T-cell (primary cell): Measurements from ENCODE around the gene MYCBP. TPM values are rescaled to one million over a fixed set of nuclear protein-coding genes. Genes with fewer than 3 reads are reported as not detected.
"Not testable (repeated sequence)": the region's sequence is repeated elsewhere in the genome, so short reads cannot be mapped to it uniquely, and the experiment has no call there.

ENCODE experiments used
- ATAC-seq, 4 experiments: fragments of 200-7000 bp in 3 of 4; fragments of 150-1000 bp in 1 of 4; cut with Tn5 transposase; replicated peaks in 1 of 4; 1 replicate in 3 of 4; 2 replicates in 1 of 4; pipeline ENCODE4 v1.10.0; 2021; ENCODE audit warnings: moderate library complexity in 3 of 4, mild to moderate bottlenecking in 2 of 4, moderate number of reproducible peaks in 1 of 4
- CTCF ChIA-PET, 2 donors: fragments of 300-600 bp; sonication (Branson Sonifier 250); formaldehyde crosslinking; loops; one replicate each; lab custom pipeline; 2022; ENCODE audit warnings: antibody characterized with exemption in 2 of 2; lab: Charles Lee
- POLR2A ChIA-PET, 2 donors: fragments of 300-600 bp; sonication (Branson Sonifier 250); formaldehyde crosslinking; loops; one replicate each; lab custom pipeline; 2022; ENCODE audit warnings: antibody characterized with exemption in 2 of 2; lab: Charles Lee
- DNase-seq, 35 experiments: peaks; one replicate each; pipeline versions ENCODE4 v3.0.0 to v3.0.0-alpha.2; 2013 to 2023
- H3K27ac ChIP-seq: one replicate; pipeline ENCODE4 v1.5.1; 2013; ENCODE audit warnings: low read length
- H3K27me3 ChIP-seq, 2 experiments: replicated peaks in 1 of 2; 1 replicate in 1 of 2; 2 replicates in 1 of 2; pipeline versions ENCODE4 v1.6.1 to v1.7.0; 2013; ENCODE audit warnings: low read length in 1 of 2, mixed read lengths in 1 of 2; ENCODE audit not compliant: control insufficient read depth in 2 of 2, insufficient read depth in 2 of 2; ENCODE audit errors: extremely low read depth in 1 of 2
- H3K36me3 ChIP-seq, 2 donors: 1 replicate in 1 of 2; 2 replicates in 1 of 2; pipeline versions ENCODE4 v1.6.1 to v1.7.0; 2013; ENCODE audit warnings: low read length in 1 of 2; ENCODE audit not compliant: control insufficient read depth in 2 of 2, insufficient read depth in 1 of 2; ENCODE audit errors: extremely low read depth in 1 of 2
- H3K4me1 ChIP-seq, 2 experiments: 1 replicate in 1 of 2; 2 replicates in 1 of 2; pipeline versions ENCODE4 v1.6.1 to v1.7.0; 2013; ENCODE audit warnings: low read length in 2 of 2, mixed read lengths in 1 of 2; ENCODE audit not compliant: insufficient read depth in 2 of 2, control insufficient read depth in 1 of 2; ENCODE audit errors: extremely low read depth in 1 of 2
- H3K4me3 ChIP-seq, 2 donors: 1 replicate in 1 of 2; 2 replicates in 1 of 2; pipeline versions ENCODE4 v1.5.1 to v1.7.0; 2013; ENCODE audit warnings: mild to moderate bottlenecking in 2 of 2, low read length in 1 of 2, moderate library complexity in 1 of 2; ENCODE audit not compliant: control insufficient read depth in 1 of 2; ENCODE audit errors: extremely low read depth in 1 of 2
- H3K9me3 ChIP-seq: 2 replicates; pipeline ENCODE4 v1.7.0; 2013
- H3K27ac Mint-ChIP-seq, 2 donors: one replicate each; pipeline ENCODE4 v1.8.0; 2020 to 2021; ENCODE audit warnings: mild to moderate bottlenecking in 2 of 2, mixed read lengths in 2 of 2
- H3K27me3 Mint-ChIP-seq, 2 donors: one replicate each; pipeline ENCODE4 v1.8.0; 2021 to 2022; ENCODE audit warnings: mixed read lengths in 2 of 2
- H3K36me3 Mint-ChIP-seq: one replicate; pipeline ENCODE4 v1.8.0; 2021; ENCODE audit warnings: mixed read lengths
- H3K4me1 Mint-ChIP-seq, 3 donors: one replicate each; pipeline ENCODE4 v1.8.0; 2020 to 2022; ENCODE audit warnings: mixed read lengths in 3 of 3, mild to moderate bottlenecking in 1 of 3
- H3K4me3 Mint-ChIP-seq, 3 donors: one replicate each; pipeline ENCODE4 v1.8.0; 2020 to 2022; ENCODE audit warnings: mild to moderate bottlenecking in 3 of 3, mixed read lengths in 3 of 3, moderate library complexity in 3 of 3
- H3K9me3 Mint-ChIP-seq, 3 donors: one replicate each; pipeline ENCODE4 v1.8.0; 2020 to 2022; ENCODE audit warnings: mixed read lengths in 3 of 3
- WGBS: methylation state at CpG from one replicate; pipeline ENCODE4 v1.1.5; 2013; ENCODE audit warnings: missing lambda C conversion rate; ENCODE audit not compliant: insufficient coverage; 5-methylcytosine and 5-hydroxymethylcytosine counted together
- total RNA-seq, 35 experiments: library from RNA in 6 of 35; stranded (reverse) in 6 of 35; fragments of 120-200 nt in 1 of 35; gene quantifications; one replicate each; pipeline versions ENCODE4 v1.2.1 to v1.2.4 and lab custom pipeline; 2013 to 2026

The MYCBP gene
- total RNA-seq, 5 donors from 2014 or later (not counting 1 experiment from before 2014, with no cell fraction given) = 7.0 to 19.4 (median 17.2) TPM

- ChIA-PET CTCF (interaction anchor here in 1 of 2 donors (0.6 kb wide), 1 partner anchor 247 kb away, joined by 3 read pairs; no protein-coding TSS in a partner anchor), POLR2A (no interaction called here)
- Histone ChIP-seq H3K4me1 (no peaks in the 10 kb centered on the region), H3K4me3 (no peak overlapping the region), H3K36me3 (peaks cover 22 to 51% of the 10 kb centered on the region in 2 donors), H3K27me3 (no peaks in the 10 kb centered on the region), H3K9me3 (no peaks in the 10 kb centered on the region), H3K27ac (no peak overlapping the region)
- 91% methylated on average over 1 of the region's 2 CpGs for WGBS
- ATAC-seq (no peak), DNase-seq (no peak)
- Mint-ChIP-seq H3K27ac (peak overlapping the region; percentile 9 to 57), H3K36me3 (peaks cover 46% of the 10 kb centered on the region), H3K9me3 (peaks cover 0 to 3% (median 0%) of the 10 kb centered on the region in 3 donors), H3K27me3 (no peaks in the 10 kb centered on the region), H3K4me1 (peaks cover 13 to 24% (median 15%) of the 10 kb centered on the region in 3 donors), H3K4me3 (no peak overlapping the region)
Observed at GRCh38 chr1:38840281-38840680, 32.9 kb downstream of the MYCBP start.

- ChIA-PET POLR2A (interaction anchor here in 1 of 2 donors (0.6 kb wide), 2 partner anchors 915 to 1539 kb away, joined by 3 read pairs; no protein-coding TSS in a partner anchor), CTCF (interaction anchor here in 1 of 2 donors (0.6 kb wide), 1 partner anchor 253 kb away, joined by 3 read pairs; no protein-coding TSS in a partner anchor)
- 88% methylated on average over 3 of the region's 9 CpGs for WGBS
- Histone ChIP-seq H3K27me3 (no peaks in the 10 kb centered on the region), H3K4me3 (no peak overlapping the region), H3K36me3 (peaks cover 22 to 48% of the 10 kb centered on the region in 2 donors), H3K4me1 (no peaks in the 10 kb centered on the region), H3K27ac (no peak overlapping the region), H3K9me3 (no peaks in the 10 kb centered on the region)
- DNase-seq (no peak), ATAC-seq (no peak)
- H3K9me3 Mint-ChIP-seq = no peaks in the 10 kb centered on the region
- peaks cover 11 to 18% (median 14%) of the 10 kb centered on the region in 3 donors for H3K4me1 Mint-ChIP-seq
- H3K36me3 Mint-ChIP-seq = peaks cover 37% of the 10 kb centered on the region
- no peaks in the 10 kb centered on the region for H3K27me3 Mint-ChIP-seq
- H3K27ac Mint-ChIP-seq = no peak overlapping the region
- H3K4me3 Mint-ChIP-seq = no peak overlapping the region
Observed at GRCh38 chr1:38839363-38839762, 33.8 kb downstream of the MYCBP start.

GRCh38 chr1:38836316-38836715 is 36.8 kb downstream of the MYCBP start:
- H3K4me1 ChIP-seq, ATAC-seq, DNase-seq, H3K9me3 Mint-ChIP-seq, H3K27ac Mint-ChIP-seq, H3K27ac ChIP-seq, H3K9me3 ChIP-seq, H3K4me1 Mint-ChIP-seq, H3K27me3 ChIP-seq, POLR2A ChIA-PET, H3K4me3 ChIP-seq, H3K4me3 Mint-ChIP-seq: not testable (repeated sequence)
- Mint-ChIP-seq H3K36me3 (peaks cover 23% of the 10 kb centered on the region), H3K27me3 (peaks cover 2 to 11% of the 10 kb centered on the region in 2 donors)
- 95% methylated on average over 8 of the region's 10 CpGs for WGBS
- peaks cover 14 to 29% of the 10 kb centered on the region in 2 donors for H3K36me3 ChIP-seq
- CTCF ChIA-PET = interaction anchor here in 1 of 2 donors (0.6 kb wide), 2 partner anchors 160 to 1320 kb away, joined by 3 read pairs; no protein-coding TSS in a partner anchor

GRCh38 chr1:38834937-38835827 is 38.0 kb downstream of the MYCBP start:
- H3K36me3 ChIP-seq = peaks cover 9 to 19% of the 10 kb centered on the region in 2 donors
- CTCF ChIA-PET = interaction anchor here (0.5 to 1.6 kb wide), 9 partner anchors 8 to 908 kb away, joined by 3 to 8 read pairs (median 3); no protein-coding TSS in a partner anchor
- H3K27ac ChIP-seq = no peak overlapping the region
- H3K4me3 ChIP-seq = no peak overlapping the region
- H3K4me3 Mint-ChIP-seq = no peak overlapping the region
- no peak overlapping the region for H3K27ac Mint-ChIP-seq
- no peaks in the 10 kb centered on the region for H3K9me3 ChIP-seq
- POLR2A ChIA-PET = no interaction called here
- ATAC-seq (peak; percentile 69 to 83 (median 81)), DNase-seq (peak in 25 of 35 experiments; percentile 13 to 88 (median 32))
- H3K4me1 Mint-ChIP-seq = peaks cover 0 to 3% (median 2%) of the 10 kb centered on the region in 3 donors
- peaks cover 18% of the 10 kb centered on the region for H3K36me3 Mint-ChIP-seq
- no peaks in the 10 kb centered on the region for H3K9me3 Mint-ChIP-seq
- WGBS = no CpG with 5 or more reads among the region's 3 CpGs
- H3K27me3 ChIP-seq = peaks cover 2 to 11% of the 10 kb centered on the region in 2 experiments
- H3K27me3 Mint-ChIP-seq = peaks cover 11 to 17% of the 10 kb centered on the region in 2 donors
- H3K4me1 ChIP-seq = no peaks in the 10 kb centered on the region

GRCh38 chr1:38834221-38834782 is 38.8 kb downstream of the MYCBP start:
- ATAC-seq = no peak
- peaks cover 14% of the 10 kb centered on the region for H3K36me3 Mint-ChIP-seq
- H3K27ac Mint-ChIP-seq = no peak overlapping the region
- Histone ChIP-seq H3K4me3 (no peak overlapping the region), H3K36me3 (peaks cover 8 to 13% of the 10 kb centered on the region in 2 donors), H3K27me3 (peaks cover 2 to 13% of the 10 kb centered on the region in 2 experiments), H3K4me1 (no peaks in the 10 kb centered on the region), H3K27ac (no peak overlapping the region), H3K9me3 (no peaks in the 10 kb centered on the region)
- 80% methylated on average over 1 of the region's 3 CpGs for WGBS
- H3K27me3 Mint-ChIP-seq = peaks cover 16 to 23% of the 10 kb centered on the region in 2 donors
- no peak overlapping the region for H3K4me3 Mint-ChIP-seq
- ChIA-PET POLR2A (no interaction called here), CTCF (interaction anchor here (0.5 to 1.6 kb wide), 6 partner anchors 9 to 907 kb away, joined by 3 to 8 read pairs (median 4); no protein-coding TSS in a partner anchor)
- no peaks in the 10 kb centered on the region for H3K9me3 Mint-ChIP-seq
- H3K4me1 Mint-ChIP-seq = peaks cover 0 to 3% (median 2%) of the 10 kb centered on the region in 3 donors
- DNase-seq = no peak

- Mint-ChIP-seq H3K27me3 (peaks cover 16 to 27% of the 10 kb centered on the region in 2 donors), H3K4me3 (no peak overlapping the region), H3K36me3 (peaks cover 6% of the 10 kb centered on the region), H3K4me1 (peaks cover 0 to 3% (median 2%) of the 10 kb centered on the region in 3 donors), H3K9me3 (no peaks in the 10 kb centered on the region), H3K27ac (no peak overlapping the region)
- peaks cover 2 to 16% of the 10 kb centered on the region in 2 experiments for H3K27me3 ChIP-seq
- no peaks in the 10 kb centered on the region for H3K9me3 ChIP-seq
- no peak overlapping the region for H3K4me3 ChIP-seq
- ATAC-seq = no peak
- H3K27ac ChIP-seq = no peak overlapping the region
- ChIA-PET CTCF (interaction anchor here in 1 of 2 donors (0.6 kb wide), 1 partner anchor 9 kb away, joined by 4 read pairs; no protein-coding TSS in a partner anchor), POLR2A (no interaction called here)
- WGBS = 61% methylated on average over 2 of the region's 3 CpGs
- no peak for DNase-seq
- H3K4me1 ChIP-seq = no peaks in the 10 kb centered on the region
- peaks cover 0 to 2% of the 10 kb centered on the region in 2 donors for H3K36me3 ChIP-seq
Observed at GRCh38 chr1:38833146-38833545, 40.0 kb downstream of the MYCBP start.
